ENCODE results near the gene OR6P1.

Gene OR6P1

GRCh38 chr1:158570480-158570879 lies at the start of gene OR6P1:
Gene OR6P1, minus strand, starts transcription at chr1:158570580. Its CDS starts 6,976 bp downstream, at chr1:158563604.
- DNase-seq (ENCODE audit: low read depth), result no peak

GRCh38 chr1:158613764-158614163 lies 43.4 kb upstream of the OR6P1 start:
- no peak for DNase-seq (ENCODE audit: low read depth)

GRCh38 chr1:158611916-158612315 lies 41.5 kb upstream of the OR6P1 start:
- DNase-seq (ENCODE audit: low read depth), result no peak

GRCh38 chr1:158607296-158607695 lies 36.9 kb upstream of the OR6P1 start:
- no peak for DNase-seq (ENCODE audit: low read depth)

GRCh38 chr1:158604968-158605367 lies 34.6 kb upstream of the OR6P1 start, which contains the start of gene OR10Z1:
Gene OR10Z1, plus strand, starts transcription at chr1:158605268. Its CDS starts 1,171 bp downstream, at chr1:158606439.
- no peak for DNase-seq (ENCODE audit: low read depth)

- DNase-seq (ENCODE audit: low read depth), result no peak
Observed at GRCh38 chr1:158600735-158601134, 30.4 kb upstream of the OR6P1 start.

- no peak for DNase-seq (ENCODE audit: low read depth)
Observed at GRCh38 chr1:158586942-158587341, 16.6 kb upstream of the OR6P1 start.

GRCh38 chr1:158583962-158584361 lies 13.6 kb upstream of the OR6P1 start:
- no peak for DNase-seq (ENCODE audit: low read depth)

- DNase-seq (ENCODE audit: low read depth), result no peak
Observed at GRCh38 chr1:158579733-158580132, 9.4 kb upstream of the OR6P1 start, which contains the start of gene OR10X1. Gene OR10X1, minus strand, starts transcription at chr1:158579899. Its CDS starts 0 bp downstream, at chr1:158579899.

GRCh38 chr1:158577561-158577960 lies 7.2 kb upstream of the OR6P1 start:
- DNase-seq (ENCODE audit: low read depth), result no peak

- no peak for DNase-seq (ENCODE audit: low read depth)
Observed at GRCh38 chr1:158572226-158572625, 1.8 kb upstream of the OR6P1 start.

GRCh38 chr1:158564608-158565007 lies 5.8 kb downstream of the OR6P1 start:
- DNase-seq (ENCODE audit: low read depth), result no peak

- DNase-seq (ENCODE audit: low read depth), result no peak
Observed at GRCh38 chr1:158563853-158564252, 6.5 kb downstream of the OR6P1 start.

GRCh38 chr1:158559696-158560095 lies 10.7 kb downstream of the OR6P1 start:
- no peak for DNase-seq (ENCODE audit: low read depth)

- DNase-seq (ENCODE audit: low read depth), result no peak
Observed at GRCh38 chr1:158554352-158554751, 16.0 kb downstream of the OR6P1 start, which contains the start of gene OR6Y1. Gene OR6Y1, minus strand, starts transcription at chr1:158554405. Its CDS starts 6,300 bp downstream, at chr1:158548105.

GRCh38 chr1:158552296-158552695 lies 18.1 kb downstream of the OR6P1 start:
- DNase-seq (ENCODE audit: low read depth), result no peak

GRCh38 chr1:158547533-158547932 lies 22.8 kb downstream of the OR6P1 start:
- no peak for DNase-seq (ENCODE audit: low read depth)

- DNase-seq (ENCODE audit: low read depth), result no peak
Observed at GRCh38 chr1:158537609-158538008, 32.8 kb downstream of the OR6P1 start.

GRCh38 chr1:158534496-158534895 lies 35.9 kb downstream of the OR6P1 start:
- no peak for DNase-seq (ENCODE audit: low read depth)

- DNase-seq (ENCODE audit: low read depth), result no peak
Observed at GRCh38 chr1:158527190-158527815, 43.1 kb downstream of the OR6P1 start.

- no peak for DNase-seq (ENCODE audit: low read depth)
Observed at GRCh38 chr1:158521666-158522058, 48.7 kb downstream of the OR6P1 start.

GRCh38 chr1:158520955-158521665 lies 49.3 kb downstream of the OR6P1 start:
- no peak for DNase-seq (ENCODE audit: low read depth)

GRCh38 chr1:158520021-158520420 lies 50.4 kb downstream of the OR6P1 start:
- no peak for DNase-seq (ENCODE audit: low read depth)
